ENCODE results near the gene SMARCB1. TPM values are rescaled to one million over a fixed set of nuclear protein-coding genes. Genes with fewer than 3 reads are reported as not detected.

The SMARCB1 gene
- total RNA-seq, 4 donors from 2014 or later = 54.2 to 73.9 (median 61.3) TPM

GRCh38 chr22:23777776-23778576 is 8.8 kb upstream of the SMARCB1 start:
- H3K27ac ChIP-seq = no peak overlapping the region
- H3K4me1 ChIP-seq = peaks cover 38% of the 10 kb centered on the region
- H3K27me3 ChIP-seq = no peaks in the 10 kb centered on the region
- TF ChIP-seq POLR2AphosphoS5 (IDR thresholded peaks at IDR 0.05) (no peak), POLR2A (IDR thresholded peaks at IDR 0.05) (no peak), EP300 (IDR thresholded peaks at IDR 0.05) (no peak)
- TF ChIP-seq, protein P1, sequence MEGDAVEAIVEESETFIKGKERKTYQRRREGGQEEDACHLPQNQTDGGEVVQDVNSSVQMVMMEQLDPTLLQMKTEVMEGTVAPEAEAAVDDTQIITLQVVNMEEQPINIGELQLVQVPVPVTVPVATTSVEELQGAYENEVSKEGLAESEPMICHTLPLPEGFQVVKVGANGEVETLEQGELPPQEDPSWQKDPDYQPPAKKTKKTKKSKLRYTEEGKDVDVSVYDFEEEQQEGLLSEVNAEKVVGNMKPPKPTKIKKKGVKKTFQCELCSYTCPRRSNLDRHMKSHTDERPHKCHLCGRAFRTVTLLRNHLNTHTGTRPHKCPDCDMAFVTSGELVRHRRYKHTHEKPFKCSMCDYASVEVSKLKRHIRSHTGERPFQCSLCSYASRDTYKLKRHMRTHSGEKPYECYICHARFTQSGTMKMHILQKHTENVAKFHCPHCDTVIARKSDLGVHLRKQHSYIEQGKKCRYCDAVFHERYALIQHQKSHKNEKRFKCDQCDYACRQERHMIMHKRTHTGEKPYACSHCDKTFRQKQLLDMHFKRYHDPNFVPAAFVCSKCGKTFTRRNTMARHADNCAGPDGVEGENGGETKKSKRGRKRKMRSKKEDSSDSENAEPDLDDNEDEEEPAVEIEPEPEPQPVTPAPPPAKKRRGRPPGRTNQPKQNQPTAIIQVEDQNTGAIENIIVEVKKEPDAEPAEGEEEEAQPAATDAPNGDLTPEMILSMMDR (IDR thresholded peaks at IDR 0.05) = no peak
- H3K4me3 ChIP-seq = no peak overlapping the region
- no peak for DNase-seq (ENCODE audit: low spot score in 2 of 2)
- 81% methylated on average over 6 of the region's 11 CpGs for WGBS
- H3K9me3 ChIP-seq = no peaks in the 10 kb centered on the region
- H3K36me3 ChIP-seq = no peaks in the 10 kb centered on the region

- Histone ChIP-seq H3K9me3 (no peaks in the 10 kb centered on the region), H3K27me3 (no peaks in the 10 kb centered on the region), H3K27ac (no peak overlapping the region), H3K36me3 (no peaks in the 10 kb centered on the region), H3K4me3 (no peak overlapping the region), H3K4me1 (peaks cover 33% of the 10 kb centered on the region)
- WGBS = 53% methylated on average over 3 of the region's 3 CpGs
- TF ChIP-seq, protein P1 (IDR thresholded peaks at IDR 0.05) = no peak
- no peak for TF ChIP-seq POLR2AphosphoS5 (IDR thresholded peaks at IDR 0.05)
- no peak for TF ChIP-seq EP300 (IDR thresholded peaks at IDR 0.05)
- no peak for TF ChIP-seq POLR2A (IDR thresholded peaks at IDR 0.05)
- DNase-seq (ENCODE audit: low spot score in 2 of 2) = no peak
These were observed 8.2 kb upstream of the SMARCB1 start for GRCh38 chr22:23778577-23778900.

GRCh38 chr22:23779083-23779482 is 7.7 kb upstream of the SMARCB1 start:
- TF ChIP-seq POLR2AphosphoS5 (IDR thresholded peaks at IDR 0.05) (no peak), POLR2A (IDR thresholded peaks at IDR 0.05) (no peak), EP300 (IDR thresholded peaks at IDR 0.05) (no peak)
- TF ChIP-seq, protein P1 (IDR thresholded peaks at IDR 0.05) = no peak
- no peaks in the 10 kb centered on the region for H3K9me3 ChIP-seq
- H3K4me1 ChIP-seq = peaks cover 29% of the 10 kb centered on the region
- 80% methylated on average over 1 of the region's 16 CpGs for WGBS
- no peak overlapping the region for H3K4me3 ChIP-seq
- no peaks in the 10 kb centered on the region for H3K36me3 ChIP-seq
- H3K27ac ChIP-seq = no peak overlapping the region
- H3K27me3 ChIP-seq = no peaks in the 10 kb centered on the region
- no peak for DNase-seq (ENCODE audit: low spot score in 2 of 2)

- no peaks in the 10 kb centered on the region for H3K27me3 ChIP-seq
- H3K27ac ChIP-seq = no peak overlapping the region
- no peaks in the 10 kb centered on the region for H3K9me3 ChIP-seq
- H3K4me1 ChIP-seq = peaks cover 22% of the 10 kb centered on the region
- no peak for DNase-seq (ENCODE audit: low spot score in 2 of 2)
- no peak overlapping the region for H3K4me3 ChIP-seq
- TF ChIP-seq POLR2A (IDR thresholded peaks at IDR 0.05) (no peak), EP300 (IDR thresholded peaks at IDR 0.05) (no peak), POLR2AphosphoS5 (IDR thresholded peaks at IDR 0.05) (no peak)
- TF ChIP-seq, protein P1 (IDR thresholded peaks at IDR 0.05) = no peak
- WGBS = 100% methylated on average over 5 of the region's 5 CpGs
- H3K36me3 ChIP-seq = no peaks in the 10 kb centered on the region
These were observed 7.0 kb upstream of the SMARCB1 start for GRCh38 chr22:23779731-23780130.

- no peaks in the 10 kb centered on the region for H3K9me3 ChIP-seq
- DNase-seq (ENCODE audit: low spot score in 2 of 2) = no peak
- no peaks in the 10 kb centered on the region for H3K36me3 ChIP-seq
- no peaks in the 10 kb centered on the region for H3K27me3 ChIP-seq
- H3K4me3 ChIP-seq = no peak overlapping the region
- TF ChIP-seq, protein P1 (IDR thresholded peaks at IDR 0.05) = no peak
- TF ChIP-seq POLR2AphosphoS5 (IDR thresholded peaks at IDR 0.05) = no peak
- TF ChIP-seq EP300 (IDR thresholded peaks at IDR 0.05) = no peak
- no peak for TF ChIP-seq POLR2A (IDR thresholded peaks at IDR 0.05)
- WGBS = 84% methylated on average over 11 of the region's 20 CpGs
- H3K27ac ChIP-seq = no peak overlapping the region
- H3K4me1 ChIP-seq = peaks cover 17% of the 10 kb centered on the region
These were observed 6.5 kb upstream of the SMARCB1 start for GRCh38 chr22:23780146-23780748.
